IMR-90 (cell line): ENCODE data around the gene IL4R. TPM values are rescaled to one million over a fixed set of nuclear protein-coding genes. Genes with fewer than 3 reads are reported as not detected.

ENCODE experiments used
- ATAC-seq: fragments of 200-7000 bp; cut with Tn5 transposase; 2 replicates; pipeline ENCODE4 v1.9.1; 2020; ENCODE audit warnings: low read depth, mild to moderate bottlenecking, moderate library complexity
- BruUV-seq: library from RNA; stranded (reverse); fragments of 400-500 nt; replicated peaks from 2 replicates; lab custom pipeline; 2021; lab: Mats Ljungman, UMichigan
- CTCF ChIA-PET: fragments of 300-600 bp; formaldehyde crosslinking; extraction: SDS; loops from one replicate; lab custom pipeline; 2021; ENCODE audit warnings: antibody characterized with exemption; lab: Yijun Ruan, JAX
- POLR2A ChIA-PET: fragments of 300-600 bp; sonication (Branson Sonifier 250); formaldehyde crosslinking; loops from one replicate; lab custom pipeline; 2022; ENCODE audit warnings: antibody characterized with exemption; ENCODE audit not compliant: unreplicated experiment; lab: Charles Lee
- DNase-seq: peaks from one replicate; pipeline ENCODE4 v3.0.0; 2013
- H2AFZ ChIP-seq: replicated peaks from 2 replicates; pipeline ENCODE3; 2013; ENCODE audit warnings: low read length, mild to moderate bottlenecking; ENCODE audit not compliant: poor library complexity
- H2AK5ac ChIP-seq: 2 replicates; pipeline ENCODE4 v1.6.1; 2013; ENCODE audit warnings: low read depth, low read length, inconsistent platforms
- H2AK9ac ChIP-seq: replicated peaks from 2 replicates; pipeline ENCODE3; 2013; ENCODE audit warnings: mild to moderate bottlenecking, low read depth, low read length, moderate library complexity; ENCODE audit not compliant: poor library complexity
- H2BK120ac ChIP-seq: 2 replicates; pipeline ENCODE4 v1.6.1; 2013; ENCODE audit warnings: low read depth, low read length, inconsistent platforms
- H2BK15ac ChIP-seq: 3 replicates; pipeline ENCODE4 v1.6.1; 2013; ENCODE audit warnings: low read depth, low read length, inconsistent platforms
- H2BK20ac ChIP-seq: 2 replicates; pipeline ENCODE4 v1.6.1; 2013; ENCODE audit warnings: low read depth, mild to moderate bottlenecking, inconsistent platforms, low read length, moderate library complexity
- H2BK5ac ChIP-seq: 2 replicates; pipeline ENCODE4 v1.6.1; 2013; ENCODE audit warnings: mild to moderate bottlenecking, low read depth, low read length, inconsistent platforms; ENCODE audit not compliant: poor library complexity, severe bottlenecking
- H3K14ac ChIP-seq: replicated peaks from 2 replicates; pipeline ENCODE4 v1.6.1; 2013; ENCODE audit warnings: low read depth, low read length, inconsistent platforms
- H3K18ac ChIP-seq: 2 replicates; pipeline ENCODE4 v1.6.1; 2013; ENCODE audit warnings: low read depth, low read length, control low read depth
- H3K23ac ChIP-seq: 2 replicates; pipeline ENCODE4 v1.6.1; 2013; ENCODE audit warnings: low read depth, low read length, inconsistent platforms
- H3K27ac ChIP-seq: 2 replicates; pipeline ENCODE4 v1.5.1; 2013; ENCODE audit warnings: mild to moderate bottlenecking, control low read depth, low read length; ENCODE audit not compliant: insufficient read depth
- H3K27me3 ChIP-seq: 2 replicates; pipeline ENCODE4 v1.6.1; 2013; ENCODE audit warnings: low read length; ENCODE audit not compliant: control insufficient read depth, insufficient read depth
- H3K36me3 ChIP-seq: 2 replicates; pipeline ENCODE4 v1.6.1; 2013; ENCODE audit warnings: low read length, mixed read lengths; ENCODE audit not compliant: control insufficient read depth, insufficient read depth
- H3K4ac ChIP-seq: 2 replicates; pipeline ENCODE4 v1.6.1; 2013; ENCODE audit warnings: low read depth, low read length, inconsistent platforms
- H3K4me1 ChIP-seq: 2 replicates; pipeline ENCODE4 v1.6.1; 2013; ENCODE audit warnings: low read length, mixed read lengths; ENCODE audit not compliant: control insufficient read depth, insufficient read depth
- H3K4me2 ChIP-seq: 2 replicates; pipeline ENCODE4 v1.6.1; 2013; ENCODE audit warnings: low read depth, mild to moderate bottlenecking, control low read depth, low read length, moderate library complexity
- H3K4me3 ChIP-seq: 2 replicates; pipeline ENCODE4 v1.5.1; 2013; ENCODE audit warnings: low read depth, mild to moderate bottlenecking, control low read depth, low read length, moderate library complexity; ENCODE audit not compliant: insufficient read depth
- H3K56ac ChIP-seq: 2 replicates; pipeline ENCODE4 v1.6.1; 2013; ENCODE audit warnings: low read length, inconsistent platforms; ENCODE audit not compliant: insufficient read depth; ENCODE audit errors: extremely low read depth
- H3K79me1 ChIP-seq, 2 experiments: 2 replicates each; pipeline ENCODE4 v1.6.1; 2013; ENCODE audit warnings: low read length in 2 of 2, inconsistent platforms in 1 of 2, low read depth in 1 of 2
- H3K9ac ChIP-seq: 2 replicates; pipeline ENCODE4 v1.6.1; 2013; ENCODE audit warnings: low read depth, low read length, control low read depth
- H3K9me1 ChIP-seq: 2 replicates; pipeline ENCODE4 v1.6.1; 2013; ENCODE audit warnings: low read length, inconsistent platforms; ENCODE audit not compliant: insufficient read depth
- H3K9me3 ChIP-seq: 2 replicates; pipeline ENCODE4 v1.6.1; 2013; ENCODE audit warnings: low read length; ENCODE audit not compliant: control insufficient read depth, insufficient read depth
- H4K20me1 ChIP-seq: 2 replicates; pipeline ENCODE4 v1.6.1; 2013; ENCODE audit warnings: low read length, inconsistent platforms; ENCODE audit not compliant: insufficient read depth
- H4K5ac ChIP-seq: 2 replicates; pipeline ENCODE4 v1.6.1; 2013; ENCODE audit warnings: mild to moderate bottlenecking, low read depth, low read length, control low read depth
- H4K8ac ChIP-seq, 2 experiments: 2 replicates each; pipeline ENCODE4 v1.6.1; 2013; ENCODE audit warnings: low read depth in 2 of 2, low read length in 2 of 2, control low read depth in 1 of 2, inconsistent platforms in 1 of 2
- H4K91ac ChIP-seq: 2 replicates; pipeline ENCODE4 v1.6.1; 2013; ENCODE audit warnings: low read depth, low read length, inconsistent platforms; ENCODE audit not compliant: insufficient read depth
- CHD1 ChIP-seq: IDR thresholded peaks from 2 replicates; pipeline ENCODE4 v1.6.1; 2012; ENCODE audit warnings: low read depth, low read length, improper control_type of control experiment
- ELK1 ChIP-seq: fragments of 150-350 bp; IDR thresholded peaks from 2 replicates; pipeline ENCODE4 v1.6.1; 2016; ENCODE audit warnings: low read depth, mild to moderate bottlenecking, low read length, moderate library complexity, borderline replicate concordance
- FOS ChIP-seq: fragments of 150-350 bp; IDR thresholded peaks from 2 replicates; pipeline ENCODE4 v1.6.1; 2016; ENCODE audit warnings: low read depth, low read length
- MXI1 ChIP-seq: IDR thresholded peaks from 2 replicates; pipeline ENCODE4 v1.6.1; 2012; ENCODE audit warnings: low read depth, mild to moderate bottlenecking, low read length, moderate library complexity, borderline replicate concordance
- RCOR1 ChIP-seq: IDR thresholded peaks from 2 replicates; pipeline ENCODE4 v1.6.1; 2012; ENCODE audit warnings: mild to moderate bottlenecking, low read length, improper control_type of control experiment; ENCODE audit not compliant: insufficient replicate concordance
- WGBS, 2 experiments: methylation state at CpG; one replicate each; pipeline versions ENCODE4 v1.1.5 to v1.1.7; 2013; ENCODE audit warnings: missing lambda C conversion rate in 2 of 2; ENCODE audit not compliant: insufficient read length in 1 of 2; ENCODE audit errors: extremely low coverage in 2 of 2; 5-methylcytosine and 5-hydroxymethylcytosine counted together
- dilution Hi-C: fragments of 300-500 bp; cut with HindIII; formaldehyde crosslinking; loops from one replicate; pipeline ENCODE4 v1.14.3; 2018; ENCODE audit warnings: low sequenced_read_pairs; ENCODE audit not compliant: unreplicated experiment
- in situ Hi-C: fragments of 300-500 bp; cut with MboI; formaldehyde crosslinking; loops from 3 replicates; pipeline ENCODE4 v1.14.3; 2019; ENCODE audit warnings: low sequenced_read_pairs, inconsistent platforms, mixed read lengths
- intact Hi-C: fragments of 100-400 bp; cut with micrococcal nuclease; formaldehyde crosslinking; loops from 2 replicates; pipeline ENCODE4 v1.10.0; 2022
- polyA plus RNA-seq, 3 experiments: library from polyadenylated mRNA; depleted of rRNA; stranded (reverse); fragments of >200 nt; gene quantifications; 2 replicates each; pipeline ENCODE4 v1.2.3, GENCODE V29; 2012; ENCODE audit warnings: low replicate concordance in 1 of 3
- total RNA-seq: library from RNA; depleted of rRNA; stranded (reverse); fragments of >200 nt; gene quantifications from 2 replicates; pipeline ENCODE4 v1.2.3, GENCODE V29; 2012
- TF ChIP-seq, protein P1 (sequence below): fragments of 150-350 bp; IDR thresholded peaks from 2 replicates; pipeline ENCODE4 v1.6.1; 2017; ENCODE audit warnings: mild to moderate bottlenecking, antibody characterized with exemption, low read length, low read depth

The IL4R gene
- total and polyA plus RNA-seq, 2 of the 4 experiments (the other 2 are of a cell fraction) = 6.3 to 18.7 TPM

DNA sequence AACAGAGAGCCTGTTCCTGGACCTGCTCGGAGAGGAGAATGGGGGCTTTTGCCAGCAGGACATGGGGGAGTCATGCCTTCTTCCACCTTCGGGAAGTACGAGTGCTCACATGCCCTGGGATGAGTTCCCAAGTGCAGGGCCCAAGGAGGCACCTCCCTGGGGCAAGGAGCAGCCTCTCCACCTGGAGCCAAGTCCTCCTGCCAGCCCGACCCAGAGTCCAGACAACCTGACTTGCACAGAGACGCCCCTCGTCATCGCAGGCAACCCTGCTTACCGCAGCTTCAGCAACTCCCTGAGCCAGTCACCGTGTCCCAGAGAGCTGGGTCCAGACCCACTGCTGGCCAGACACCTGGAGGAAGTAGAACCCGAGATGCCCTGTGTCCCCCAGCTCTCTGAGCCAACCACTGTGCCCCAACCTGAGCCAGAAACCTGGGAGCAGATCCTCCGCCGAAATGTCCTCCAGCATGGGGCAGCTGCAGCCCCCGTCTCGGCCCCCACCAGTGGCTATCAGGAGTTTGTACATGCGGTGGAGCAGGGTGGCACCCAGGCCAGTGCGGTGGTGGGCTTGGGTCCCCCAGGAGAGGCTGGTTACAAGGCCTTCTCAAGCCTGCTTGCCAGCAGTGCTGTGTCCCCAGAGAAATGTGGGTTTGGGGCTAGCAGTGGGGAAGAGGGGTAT is 48.9 kb downstream of the IL4R start:
- Histone ChIP-seq H3K9ac (no peak overlapping the region), H3K9me3 (peaks cover 4% of the 10 kb centered on the region), H3K4me2 (no peak overlapping the region), H2AK5ac (no peak overlapping the region; the same call in 1 of the 2 replicates), H2BK20ac (no peak overlapping the region), H3K4ac (no peak overlapping the region), H3K18ac (no peak overlapping the region), H3K56ac (no peak overlapping the region), H4K5ac (no peak overlapping the region), H3K36me3 (peaks cover 56% of the 10 kb centered on the region), H4K20me1 (no peaks in the 10 kb centered on the region), H2BK120ac (no peak overlapping the region), H4K91ac (no peak overlapping the region), H3K14ac (no peak overlapping the region), H3K79me1 (peaks cover 4 to 24% of the 10 kb centered on the region in 2 experiments; a peak in 3 of 4 replicates), H3K27ac (no peak overlapping the region; the same call in 1 of the 2 replicates), H3K4me3 (no peak overlapping the region), H2BK15ac (no peak overlapping the region), H2BK5ac (no peak overlapping the region), H3K4me1 (peaks cover 7% of the 10 kb centered on the region), H3K27me3 (no peaks in the 10 kb centered on the region), H3K9me1 (peaks cover 9% of the 10 kb centered on the region; the same call in 1 of the 2 replicates), H2AFZ (no peak overlapping the region), H3K23ac (no peak overlapping the region), H2AK9ac (peak overlapping the region; percentile 3), H4K8ac (no peak overlapping the region)
- ChIA-PET CTCF (no interaction called here), POLR2A (no interaction called here)
- intact Hi-C loops (no loop called here), in situ Hi-C loops (no loop called here), dilution Hi-C loops (no loop called here)
- BruUV-seq = TSS peak; percentile 59
- WGBS, 2 experiments = 86% methylated on average over 7 of the region's 16 CpGs; no CpG with 5 or more reads in 1 of the 2 experiments
- ATAC-seq (no peak), DNase-seq (no peak)
- no peak for TF ChIP-seq MXI1
- TF ChIP-seq, protein P1, sequence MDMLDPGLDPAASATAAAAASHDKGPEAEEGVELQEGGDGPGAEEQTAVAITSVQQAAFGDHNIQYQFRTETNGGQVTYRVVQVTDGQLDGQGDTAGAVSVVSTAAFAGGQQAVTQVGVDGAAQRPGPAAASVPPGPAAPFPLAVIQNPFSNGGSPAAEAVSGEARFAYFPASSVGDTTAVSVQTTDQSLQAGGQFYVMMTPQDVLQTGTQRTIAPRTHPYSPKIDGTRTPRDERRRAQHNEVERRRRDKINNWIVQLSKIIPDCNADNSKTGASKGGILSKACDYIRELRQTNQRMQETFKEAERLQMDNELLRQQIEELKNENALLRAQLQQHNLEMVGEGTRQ = no peak
- no peak for TF ChIP-seq FOS
- TF ChIP-seq CHD1 = no peak
- TF ChIP-seq ELK1 = no peak
- TF ChIP-seq RCOR1 = no peak
